Inferior parietal cortex (tissue), 1 donor: Measurements from ENCODE around the gene TTC24.

Source experiments
- DNase-seq: peaks from one replicate; pipeline ENCODE4 v3.0.0-alpha.2; 2016; ENCODE audit errors: extremely low spot score

The TTC24 gene

GRCh38 chr1:156554971-156555370 is 24.6 kb upstream of the TTC24 start:
- DNase-seq = no peak

GRCh38 chr1:156555715-156556114 is 23.8 kb upstream of the TTC24 start:
- no peak for DNase-seq

GRCh38 chr1:156556354-156556753 is 23.2 kb upstream of the TTC24 start:
- no peak for DNase-seq

- no peak for DNase-seq
Measured at GRCh38 chr1:156559086-156559796, 20.3 kb upstream of the TTC24 start.

- no peak for DNase-seq
Measured at GRCh38 chr1:156559797-156560385, 19.6 kb upstream of the TTC24 start.

GRCh38 chr1:156560585-156561163 is 18.8 kb upstream of the TTC24 start:
- no peak for DNase-seq

- no peak for DNase-seq
Measured at GRCh38 chr1:156565519-156565918, 14.0 kb upstream of the TTC24 start.

- no peak for DNase-seq
Measured at GRCh38 chr1:156566436-156566835, 13.1 kb upstream of the TTC24 start.

- no peak for DNase-seq
Measured at GRCh38 chr1:156571261-156571852, 8.2 kb upstream of the TTC24 start.

- peak; percentile 79 for DNase-seq
Measured at GRCh38 chr1:156571919-156572662, 7.4 kb upstream of the TTC24 start, which contains the start of gene IQGAP3. TSS of gene IQGAP3 (minus strand) at chr1:156572565. CDS start at chr1:156572529, 36 bp downstream.

GRCh38 chr1:156572663-156573018 is 6.9 kb upstream of the TTC24 start:
- no peak for DNase-seq

GRCh38 chr1:156574039-156574633 is 5.4 kb upstream of the TTC24 start:
- DNase-seq = no peak

GRCh38 chr1:156577550-156577949 is 2.0 kb upstream of the TTC24 start:
- DNase-seq = no peak

GRCh38 chr1:156578055-156578454 is 1.5 kb upstream of the TTC24 start:
- no peak for DNase-seq

GRCh38 chr1:156581661-156582387 is 2.3 kb downstream of the TTC24 start:
- no peak for DNase-seq

GRCh38 chr1:156582388-156583017 is 3.0 kb downstream of the TTC24 start:
- DNase-seq = no peak

- peak; percentile 92 for DNase-seq
Measured at GRCh38 chr1:156583821-156584622, 4.5 kb downstream of the TTC24 start.

GRCh38 chr1:156584813-156585212 is 5.3 kb downstream of the TTC24 start:
- no peak for DNase-seq

- no peak for DNase-seq
Measured at GRCh38 chr1:156586323-156586722, 6.8 kb downstream of the TTC24 start.
